ENCODE data around the gene HNRNPLL. TPM values are rescaled to one million over a fixed set of nuclear protein-coding genes. Genes with fewer than 3 reads are reported as not detected.

HNRNPLL gene
- total and polyA plus RNA-seq, 11 donors: 6.9 to 33.2 (median 23.2) TPM

- Histone ChIP-seq H3K9me3 (no peaks in the 10 kb centered on the region), H3K36me3 (peaks cover 0 to 74% (median 65%) of the 10 kb centered on the region in 9 donors), H3K4me1 (no peaks in the 10 kb centered on the region), H3K27me3 (no peaks in the 10 kb centered on the region), H3K27ac (no peak overlapping the region), H3K4me3 (no peak overlapping the region)
- no peak for DNase-seq
- TF ChIP-seq, protein P1, sequence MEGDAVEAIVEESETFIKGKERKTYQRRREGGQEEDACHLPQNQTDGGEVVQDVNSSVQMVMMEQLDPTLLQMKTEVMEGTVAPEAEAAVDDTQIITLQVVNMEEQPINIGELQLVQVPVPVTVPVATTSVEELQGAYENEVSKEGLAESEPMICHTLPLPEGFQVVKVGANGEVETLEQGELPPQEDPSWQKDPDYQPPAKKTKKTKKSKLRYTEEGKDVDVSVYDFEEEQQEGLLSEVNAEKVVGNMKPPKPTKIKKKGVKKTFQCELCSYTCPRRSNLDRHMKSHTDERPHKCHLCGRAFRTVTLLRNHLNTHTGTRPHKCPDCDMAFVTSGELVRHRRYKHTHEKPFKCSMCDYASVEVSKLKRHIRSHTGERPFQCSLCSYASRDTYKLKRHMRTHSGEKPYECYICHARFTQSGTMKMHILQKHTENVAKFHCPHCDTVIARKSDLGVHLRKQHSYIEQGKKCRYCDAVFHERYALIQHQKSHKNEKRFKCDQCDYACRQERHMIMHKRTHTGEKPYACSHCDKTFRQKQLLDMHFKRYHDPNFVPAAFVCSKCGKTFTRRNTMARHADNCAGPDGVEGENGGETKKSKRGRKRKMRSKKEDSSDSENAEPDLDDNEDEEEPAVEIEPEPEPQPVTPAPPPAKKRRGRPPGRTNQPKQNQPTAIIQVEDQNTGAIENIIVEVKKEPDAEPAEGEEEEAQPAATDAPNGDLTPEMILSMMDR (IDR thresholded peaks at IDR 0.05): no peak
- TF ChIP-seq POLR2A (IDR thresholded peaks at IDR 0.05): no peak
- intact Hi-C loops (cut with DNase I): no loop called here
- no peak for ATAC-seq
Observed at GRCh38 chr2:38561691-38562090, 41.0 kb downstream of the HNRNPLL start.

DNA sequence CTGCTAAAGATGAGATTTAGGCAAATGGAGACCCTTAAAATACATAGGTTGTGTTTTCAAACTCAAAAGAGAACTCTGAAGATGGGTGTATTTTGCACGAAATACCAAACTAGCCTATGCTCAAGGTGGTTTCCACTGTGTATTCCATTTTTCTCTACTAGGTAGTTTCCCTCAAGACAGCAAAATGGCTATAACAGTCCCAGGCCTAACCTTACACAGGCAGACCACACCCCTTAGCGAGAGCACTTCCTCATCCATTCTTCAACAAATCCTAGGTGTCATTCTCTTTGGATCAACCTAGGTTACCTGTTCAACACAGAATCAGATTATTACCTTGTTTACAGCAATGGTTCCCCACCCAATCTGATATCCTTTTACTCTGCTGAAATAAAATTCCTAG, 42.6 kb downstream of the HNRNPLL start:
- H3K27ac ChIP-seq: no peak overlapping the region
- TF ChIP-seq, protein P1 (IDR thresholded peaks at IDR 0.05): no peak
- no peak for TF ChIP-seq POLR2A (IDR thresholded peaks at IDR 0.05)
- no peaks in the 10 kb centered on the region for H3K9me3 ChIP-seq
- 83 to 100% (median 95%) methylated on average over 2 of the region's 2 CpGs for WGBS, 4 donors
- no peak overlapping the region for H3K4me3 ChIP-seq
- H3K27me3 ChIP-seq: no peaks in the 10 kb centered on the region
- H3K36me3 ChIP-seq: peaks cover 0 to 59% (median 49%) of the 10 kb centered on the region in 9 donors
- intact Hi-C loops (cut with DNase I): no loop called here
- DNase-seq (no peak), ATAC-seq (no peak)
- H3K4me1 ChIP-seq: peaks cover 0 to 5% (median 0%) of the 10 kb centered on the region in 12 donors

GRCh38 chr2:38557981-38558380, 44.7 kb downstream of the HNRNPLL start:
- no peak for DNase-seq
- no peaks in the 10 kb centered on the region for H3K9me3 ChIP-seq
- H3K4me3 ChIP-seq: no peak overlapping the region
- no peak overlapping the region for H3K27ac ChIP-seq
- no peak for ATAC-seq
- WGBS, 4 donors: 93 to 96% (median 95%) methylated on average over 5 of the region's 5 CpGs
- peaks cover 0 to 5% (median 0%) of the 10 kb centered on the region in 12 donors for H3K4me1 ChIP-seq
- H3K27me3 ChIP-seq: no peaks in the 10 kb centered on the region
- intact Hi-C loops (cut with DNase I): no loop called here
- TF ChIP-seq, protein P1 (IDR thresholded peaks at IDR 0.05): no peak
- TF ChIP-seq POLR2A (IDR thresholded peaks at IDR 0.05): no peak
- H3K36me3 ChIP-seq: peaks cover 0 to 38% (median 28%) of the 10 kb centered on the region in 9 donors

DNA sequence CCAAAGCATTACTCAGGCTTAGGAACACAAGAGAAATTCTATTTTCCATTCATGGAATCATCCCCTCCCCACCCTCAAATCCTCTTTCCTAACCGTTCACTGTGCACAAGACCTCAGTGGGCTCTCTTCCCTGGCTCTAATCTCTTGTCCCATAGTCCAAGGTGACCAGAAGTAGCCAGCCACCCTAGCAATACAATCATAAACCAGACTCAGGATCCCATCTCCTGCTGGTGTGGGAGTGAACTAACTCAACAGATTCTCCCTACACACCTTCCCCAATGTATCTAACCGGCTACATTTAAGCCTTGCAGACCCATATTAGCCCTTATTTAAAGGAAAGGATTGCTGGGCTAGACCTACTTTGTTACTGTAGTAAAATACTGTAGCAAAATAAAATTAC, 45.5 kb downstream of the HNRNPLL start:
- whole genome bisulfite sequencing, 4 donors: 80 to 88% (median 84%) methylated on average over 2 of the region's 2 CpGs
- no peaks in the 10 kb centered on the region for H3K27me3 ChIP-seq
- no peaks in the 10 kb centered on the region for H3K9me3 ChIP-seq
- DNase-seq (no peak), ATAC-seq (no peak)
- H3K27ac ChIP-seq: no peak overlapping the region
- intact Hi-C loops (cut with DNase I): no loop called here
- peaks cover 0 to 33% (median 22%) of the 10 kb centered on the region in 9 donors for H3K36me3 ChIP-seq
- no peak overlapping the region for H3K4me3 ChIP-seq
- no peak for TF ChIP-seq POLR2A (IDR thresholded peaks at IDR 0.05)
- TF ChIP-seq, protein P1 (IDR thresholded peaks at IDR 0.05): no peak
- peaks cover 0 to 5% (median 0%) of the 10 kb centered on the region in 12 donors for H3K4me1 ChIP-seq

Measured in heart left ventricle (tissue), 16 donors.